GM19240 (cell line): Measurements from ENCODE around the gene INTS14.
A peak's percentile ranks its signal among the peaks of the same experiment; 100 is the strongest.

Experiments used
- DNase-seq: peaks from one replicate; pipeline ENCODE4 v3.0.0; 2011; ENCODE audit warnings: low spot score; ENCODE audit not compliant: insufficient read length

INTS14 gene

DNA sequence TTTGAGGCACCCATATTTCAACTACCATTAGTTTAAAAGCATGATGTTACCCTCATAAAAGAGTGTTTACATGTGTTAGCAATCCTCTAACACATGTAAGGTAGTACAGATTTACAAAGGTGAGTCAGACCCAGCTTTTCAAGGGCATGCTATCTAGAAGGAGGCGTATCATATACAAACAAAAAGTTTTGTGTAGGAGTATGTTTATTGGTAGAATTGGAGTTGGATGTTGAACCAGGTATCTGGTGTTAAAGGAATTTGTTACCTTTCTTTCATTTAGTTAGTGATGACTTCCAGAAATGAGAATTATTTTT lies 78.2 kb downstream of the INTS14 start:
- no peak for DNase-seq

DNA sequence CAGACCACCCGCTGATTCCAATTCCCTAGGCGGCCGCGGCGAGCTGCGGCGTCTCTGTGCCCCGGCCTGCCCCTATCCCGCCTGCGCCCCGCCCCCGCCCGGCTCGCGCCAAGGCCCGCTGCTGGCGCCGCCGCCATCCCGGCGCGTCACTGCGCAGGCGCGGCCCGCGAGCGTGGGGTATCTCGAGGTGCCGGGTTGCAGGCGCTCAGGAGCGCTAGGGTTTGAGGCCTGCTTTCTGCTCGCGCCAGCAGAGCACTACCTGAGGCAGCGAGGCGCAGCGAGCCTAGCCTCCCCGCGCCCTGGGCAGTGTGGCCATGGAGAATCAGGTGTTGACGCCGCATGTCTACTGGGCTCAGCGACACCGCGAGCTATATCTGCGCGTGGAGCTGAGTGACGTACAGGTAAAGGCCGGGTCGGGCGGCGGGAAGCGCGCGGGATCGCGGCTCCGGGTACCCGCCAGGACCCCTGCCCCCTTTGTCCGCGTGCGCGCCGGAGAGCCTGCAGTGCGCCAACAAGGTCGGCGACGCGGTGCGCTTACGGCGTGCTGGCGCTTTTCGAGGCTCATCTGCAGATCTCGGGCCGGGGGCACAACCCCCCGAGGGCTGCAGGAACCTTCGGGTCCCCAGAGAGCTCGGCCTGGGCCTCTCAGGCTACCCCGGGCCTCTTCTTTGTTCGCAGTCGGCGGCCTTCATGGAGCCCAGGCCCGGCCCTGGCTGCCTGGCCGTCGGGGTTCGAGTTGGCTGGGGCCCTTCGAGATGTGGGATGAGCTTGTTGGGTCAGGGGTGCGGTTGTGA lies 80.4 kb downstream of the INTS14 start, which contains the start of gene HACD3:
Gene HACD3 (plus strand): TSS at position 146 of the 794 bp plus-strand sequence. CDS start 169 bp downstream, at position 315.
- DNase-seq: peak; percentile 83

DNA sequence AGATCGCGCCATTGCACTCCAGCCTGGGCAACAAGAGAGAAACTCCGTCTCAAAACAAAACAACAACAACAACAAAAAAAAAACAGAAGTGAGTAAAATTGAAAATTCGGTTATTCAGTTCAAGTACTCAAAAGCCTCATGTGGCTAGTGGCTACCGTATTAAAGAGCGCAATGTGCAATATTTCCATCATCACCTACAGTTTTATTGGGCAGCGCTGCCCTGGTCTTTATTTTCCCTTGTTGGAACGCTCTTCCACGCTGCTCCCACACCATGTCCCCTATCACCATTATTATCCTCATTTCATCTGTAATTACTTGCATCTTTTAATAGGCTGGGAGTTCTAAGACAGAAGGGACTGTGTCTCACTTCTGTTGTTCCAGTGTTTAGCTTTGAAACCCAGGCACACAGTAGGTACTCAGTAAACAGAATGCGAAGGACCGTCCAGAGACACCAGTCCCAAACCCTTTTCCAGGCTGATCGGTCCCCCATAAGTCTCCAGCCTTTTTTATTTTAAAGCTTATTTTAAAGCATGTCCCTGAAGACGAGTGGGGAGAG lies 81.1 kb downstream of the INTS14 start:
- no peak for DNase-seq
